HG03575 (cell line): ENCODE results near the gene HDAC9.
"Not testable (repeated sequence)": the region's sequence is repeated elsewhere in the genome, so short reads cannot be mapped to it uniquely, and the experiment has no call there.

Source experiments
- ATAC-seq: cut with Tn5 transposase; IDR thresholded peaks from one replicate; pipeline ENCODE4 v1.9.1; 2021; ENCODE audit not compliant: unreplicated experiment, insufficient number of reproducible peaks, low FRiP score; ENCODE audit errors: extremely low read depth

Gene HDAC9

DNA sequence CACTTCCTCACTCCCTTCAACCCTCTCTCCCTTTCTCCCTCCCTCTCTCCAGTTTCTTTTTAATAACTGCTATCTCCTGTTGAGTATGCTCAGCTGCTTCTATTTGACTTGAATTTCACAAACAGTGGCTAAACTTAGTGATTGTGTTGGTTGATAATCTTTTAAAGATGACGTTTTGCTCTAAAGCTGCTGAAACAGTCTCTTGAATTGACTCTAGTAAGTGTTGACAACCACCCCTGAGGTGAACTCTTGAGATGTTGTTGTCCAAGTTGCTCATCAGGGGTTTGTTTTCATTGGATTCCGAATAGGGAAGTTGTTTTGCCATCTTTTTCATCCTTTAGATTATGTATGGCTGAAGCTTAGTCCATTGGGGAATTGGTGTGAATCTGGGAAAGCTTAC, 445.7 kb downstream of the HDAC9 start:
- no peak for ATAC-seq

DNA sequence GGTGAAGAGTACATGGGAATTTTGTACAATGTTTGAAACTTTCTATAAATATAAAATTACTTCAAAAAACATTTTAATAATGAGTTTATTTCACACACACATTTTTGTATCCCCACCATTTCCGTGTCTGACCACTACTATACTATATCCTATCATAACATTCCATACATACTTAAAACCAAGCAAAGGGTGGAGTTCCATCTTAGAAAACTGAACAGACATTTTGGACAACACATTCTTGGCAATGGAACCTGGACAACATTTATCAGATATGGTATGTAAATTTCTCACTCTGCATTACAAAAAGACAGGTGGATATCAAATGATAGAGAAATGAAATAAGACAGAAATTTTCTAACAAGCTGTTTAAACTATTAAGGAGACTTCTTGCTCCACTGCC, 453.0 kb downstream of the HDAC9 start:
- ATAC-seq, result no peak

DNA sequence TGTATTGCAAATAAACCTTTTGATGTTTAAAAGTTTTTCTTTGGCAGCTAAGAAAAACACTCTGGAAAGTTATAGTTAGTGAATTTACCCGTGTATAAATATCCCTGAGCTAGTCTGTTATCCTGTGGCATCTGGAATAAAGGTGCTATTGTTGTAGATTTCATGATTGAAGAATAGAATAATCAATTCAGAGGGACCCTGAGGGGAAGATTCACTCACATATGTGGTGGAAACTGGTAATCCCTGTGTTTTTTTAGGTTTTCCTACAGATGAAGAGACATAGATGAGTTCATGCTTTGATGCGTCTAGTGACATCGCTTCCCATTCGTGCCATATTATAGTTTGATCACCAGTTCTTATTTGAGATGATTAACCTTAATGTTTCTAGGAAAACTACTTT, 457.3 kb downstream of the HDAC9 start:
- no peak for ATAC-seq

DNA sequence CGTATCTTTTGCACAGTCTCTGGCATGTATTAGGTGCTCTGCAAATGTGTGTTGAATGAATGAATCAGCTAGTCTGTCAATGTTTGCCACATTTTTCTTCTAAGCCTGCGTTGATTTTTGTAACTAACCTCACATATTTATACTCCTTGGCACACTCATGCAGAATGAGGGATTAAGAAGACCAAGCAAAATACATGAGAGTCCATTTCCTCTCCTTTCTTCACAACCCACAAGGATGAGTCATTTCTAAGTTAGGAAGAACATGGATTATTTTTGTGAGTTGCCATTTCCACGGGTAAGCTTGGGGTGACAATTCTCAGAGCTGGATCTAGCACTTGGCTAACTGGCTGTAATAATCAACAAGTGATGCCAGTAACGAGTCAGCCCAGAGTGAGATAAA, 463.1 kb downstream of the HDAC9 start:
- no peak for ATAC-seq

DNA sequence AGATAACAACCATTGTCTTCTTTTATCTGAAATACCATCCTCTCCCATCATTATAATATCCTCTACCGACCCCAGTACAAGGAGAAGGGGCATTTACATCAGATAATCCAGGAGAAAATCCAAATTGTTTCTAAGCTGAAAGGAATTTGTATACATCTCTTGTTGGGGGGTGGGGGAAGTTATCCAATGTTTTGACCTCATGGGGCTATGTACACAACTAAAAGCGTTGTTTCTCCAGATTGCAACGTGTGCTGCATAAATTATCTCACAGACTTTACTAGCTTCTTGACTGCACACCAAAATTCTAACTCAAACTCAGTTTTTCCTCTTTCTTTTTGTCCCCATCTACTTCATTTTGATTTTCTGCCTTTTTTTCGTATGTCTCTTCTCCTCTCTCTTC, 465.2 kb downstream of the HDAC9 start:
- no peak for ATAC-seq

DNA sequence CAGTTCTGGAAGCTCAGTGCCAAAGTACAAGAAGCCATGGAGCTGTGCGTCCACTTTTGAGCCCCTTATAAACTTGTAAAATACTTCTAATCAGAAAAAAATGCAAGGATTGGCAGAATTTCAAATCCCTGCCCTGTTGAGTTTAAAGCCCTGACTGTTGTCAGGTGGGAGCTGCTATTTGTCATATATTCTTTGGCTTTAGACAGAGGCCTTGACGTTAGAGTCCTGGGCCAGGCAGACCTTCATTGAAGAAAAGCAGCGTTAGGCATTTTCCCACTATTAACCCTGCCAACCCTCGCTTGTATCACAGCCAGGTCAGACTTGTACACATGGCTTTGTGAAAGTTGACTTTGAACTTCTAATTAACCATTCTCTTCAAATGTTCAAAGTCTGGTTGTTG, 466.5 kb downstream of the HDAC9 start:
- ATAC-seq, result no peak

DNA sequence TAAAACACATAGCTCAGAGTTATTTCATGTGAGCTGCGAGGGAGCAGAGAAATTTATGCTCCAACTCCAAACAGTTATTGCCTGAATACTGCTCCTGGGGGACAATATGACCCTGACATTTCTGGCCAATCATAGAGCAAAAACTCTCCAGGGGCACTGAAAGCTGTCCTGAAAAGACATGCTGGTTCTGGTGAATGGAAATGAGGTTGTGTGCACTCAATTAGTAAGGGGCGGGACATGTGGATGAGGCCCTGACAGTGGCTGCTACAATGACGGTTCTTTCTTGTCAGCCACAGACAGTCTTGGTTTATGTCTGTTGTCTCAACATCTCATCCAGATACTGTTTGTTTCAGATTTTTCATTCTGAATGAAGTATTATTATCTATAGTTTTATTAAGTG, 470.1 kb downstream of the HDAC9 start:
- no peak for ATAC-seq

DNA sequence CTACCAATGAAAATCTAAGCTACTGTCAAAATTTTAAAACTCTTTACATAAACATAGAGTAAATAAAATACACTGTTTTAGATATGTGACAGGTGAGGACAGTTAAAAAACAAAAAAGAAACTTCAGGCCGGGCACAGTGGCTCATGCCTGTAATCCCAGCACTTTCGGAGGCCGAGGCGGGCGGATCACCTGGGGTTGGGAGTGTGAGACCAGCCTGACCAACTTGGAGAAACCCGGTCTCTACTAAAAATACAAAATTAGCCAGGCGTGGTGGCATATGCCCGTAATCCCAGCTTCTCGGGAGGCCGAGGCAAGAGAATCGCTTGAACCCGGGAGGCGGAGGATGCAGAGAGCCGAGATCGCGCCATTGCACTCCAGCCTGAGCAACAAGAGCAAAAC, 472.2 kb downstream of the HDAC9 start:
- ATAC-seq, result not testable (repeated sequence)

DNA sequence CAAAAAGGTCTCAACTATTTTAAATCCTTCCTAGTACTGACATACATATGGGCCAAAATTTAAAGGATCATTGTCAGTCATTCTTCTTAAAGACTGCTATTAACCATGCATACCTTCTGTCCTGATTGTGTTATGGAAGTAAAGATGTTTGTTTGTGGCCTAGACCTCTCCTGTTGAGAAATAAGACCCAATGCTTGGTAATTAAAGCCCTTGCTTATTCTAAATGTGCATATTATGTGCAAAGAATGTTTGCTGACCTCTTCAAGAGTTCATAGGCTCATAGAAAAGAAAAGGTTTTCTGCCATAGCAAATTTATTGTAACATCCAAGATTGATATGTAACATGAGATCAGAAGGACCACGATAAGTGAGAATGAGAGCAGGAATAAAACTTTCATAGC, 476.3 kb downstream of the HDAC9 start:
- ATAC-seq, result no peak

DNA sequence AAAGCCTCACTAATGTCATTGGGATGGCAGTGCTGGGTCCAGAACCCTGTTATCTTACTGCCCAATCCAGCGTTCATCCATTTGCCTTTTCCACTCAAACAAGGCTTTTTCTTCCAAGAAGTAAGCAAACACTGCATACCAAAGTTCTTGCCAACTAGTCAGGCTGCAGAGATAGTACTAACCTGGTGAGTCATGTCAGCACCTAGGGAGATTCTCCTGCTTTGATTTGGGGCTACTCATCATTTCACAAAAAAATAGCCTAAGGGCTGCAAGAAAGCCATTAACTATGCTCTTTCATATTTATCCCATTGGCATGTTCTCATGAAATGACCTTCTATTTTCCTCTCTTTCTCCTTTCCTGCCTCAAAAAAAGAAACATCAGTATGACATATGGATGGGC, 479.3 kb downstream of the HDAC9 start:
- ATAC-seq, result no peak

DNA sequence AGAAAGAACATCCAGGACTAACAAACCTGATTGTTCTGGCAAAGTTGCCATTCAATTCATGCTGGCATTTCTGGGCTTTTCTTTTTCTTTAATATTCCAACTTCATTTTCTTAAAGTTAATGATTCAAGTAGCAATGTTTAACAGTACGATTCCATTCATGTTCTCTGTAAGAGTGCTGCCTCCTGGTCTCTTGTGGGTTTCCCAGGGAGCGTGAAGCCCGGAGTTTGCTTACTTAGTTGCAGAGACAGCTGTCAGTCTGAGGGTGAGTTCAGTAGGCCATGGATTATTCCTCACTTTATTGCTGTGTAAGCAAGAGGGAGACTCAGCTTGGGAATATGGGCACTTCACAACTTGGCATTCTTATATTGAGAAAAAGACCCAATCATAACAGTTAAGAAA, 479.7 kb downstream of the HDAC9 start:
- no peak for ATAC-seq

DNA sequence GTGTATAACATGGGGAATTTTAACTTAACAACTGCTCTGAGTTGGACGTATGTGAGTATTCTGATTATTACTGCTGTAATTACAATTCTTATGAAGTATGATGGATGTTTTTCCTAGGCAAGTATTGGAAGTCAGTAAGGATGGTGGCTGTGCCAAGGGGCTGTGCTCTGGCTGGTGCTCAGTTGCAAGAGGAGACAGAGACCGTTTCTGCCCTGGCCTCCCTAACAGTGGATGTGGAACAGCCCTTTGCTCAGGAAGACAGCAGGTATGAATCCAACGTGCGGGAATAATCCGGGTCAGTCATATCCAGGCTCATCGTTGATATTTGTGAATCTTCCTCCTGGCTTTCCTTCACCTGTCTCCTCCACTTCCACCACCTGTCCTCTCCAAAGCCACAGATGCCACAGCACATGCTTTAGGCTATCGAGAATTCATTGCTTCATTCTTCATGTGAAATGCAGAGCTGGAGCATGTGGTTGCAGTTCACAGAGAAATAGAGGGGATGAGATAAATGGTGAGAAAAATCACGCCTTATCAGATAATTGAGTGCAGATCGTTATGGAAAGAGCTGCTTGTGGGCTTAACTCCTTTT, 480.2 kb downstream of the HDAC9 start:
- ATAC-seq, result no peak

DNA sequence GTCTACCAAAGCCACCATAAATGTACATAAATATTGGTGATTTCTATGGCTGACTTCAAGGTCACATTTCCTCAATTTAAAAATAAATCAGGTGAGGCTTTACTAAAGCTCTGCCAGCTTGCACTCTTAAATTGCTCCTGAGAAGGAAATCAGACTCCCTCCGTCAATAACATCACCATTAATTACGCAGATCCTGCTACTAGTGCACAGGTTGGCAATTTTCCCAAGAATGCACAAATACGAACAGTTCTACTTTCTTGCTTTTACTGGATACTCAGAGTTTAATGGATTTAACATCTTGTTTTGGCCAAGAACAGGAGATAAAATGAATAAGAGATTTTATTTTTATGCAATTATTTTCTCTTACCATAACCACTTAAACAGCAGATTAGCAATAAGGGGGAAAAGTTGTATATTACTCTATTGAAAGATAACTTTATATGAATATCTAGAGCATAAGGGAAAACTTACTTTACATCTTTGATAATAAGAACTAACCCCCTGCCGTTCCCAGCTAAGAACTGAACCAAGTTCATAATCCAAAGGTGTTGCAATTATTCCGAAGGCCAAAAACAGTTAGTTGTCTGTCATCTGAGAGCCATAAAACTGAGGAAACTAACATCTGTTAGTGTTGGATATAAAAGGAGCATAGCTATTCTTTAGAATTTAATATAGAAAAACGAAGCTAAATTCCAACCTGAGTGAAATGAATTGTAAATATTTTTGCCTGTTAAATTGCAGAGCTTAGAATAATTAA, 481.3 kb downstream of the HDAC9 start:
- no peak for ATAC-seq

DNA sequence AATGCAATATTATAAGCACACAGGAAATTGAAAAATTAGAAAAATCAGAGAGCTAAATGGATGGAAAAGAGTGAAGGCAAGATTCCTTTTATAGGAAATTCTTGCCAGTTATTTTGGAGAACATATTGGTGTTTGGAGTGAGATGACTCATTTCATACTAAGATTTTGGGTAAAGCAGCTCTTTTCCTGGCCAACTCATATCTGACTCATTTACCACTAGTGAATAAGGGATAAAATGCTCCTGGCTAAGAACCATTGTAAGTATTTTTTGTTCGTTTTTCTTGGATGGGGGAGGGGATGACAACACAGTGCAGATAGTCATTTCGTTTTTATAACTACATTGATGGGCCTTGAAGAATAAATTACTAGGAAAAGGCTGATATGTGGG, 482.6 kb downstream of the HDAC9 start:
- no peak for ATAC-seq

DNA sequence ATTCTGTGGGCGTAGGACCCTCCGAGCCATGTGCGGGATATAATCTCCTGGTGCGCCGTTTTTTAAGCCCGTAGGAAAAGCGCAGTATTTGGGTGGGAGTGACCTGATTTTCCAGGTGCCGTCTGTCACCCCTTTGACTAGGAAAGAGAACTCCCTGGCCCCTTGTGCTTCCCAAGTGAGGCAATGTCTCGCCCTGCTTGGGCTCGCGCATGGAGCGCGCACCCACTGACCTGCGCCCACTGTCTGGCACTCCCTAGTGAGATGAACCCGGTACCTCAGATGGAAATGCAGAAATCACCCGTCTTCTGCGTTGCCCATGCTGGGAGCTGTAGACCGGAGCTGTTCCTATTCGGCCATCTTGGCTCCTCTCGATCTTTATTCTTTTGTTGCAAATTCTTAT, 495.2 kb downstream of the HDAC9 start:
- not testable (repeated sequence) for ATAC-seq

DNA sequence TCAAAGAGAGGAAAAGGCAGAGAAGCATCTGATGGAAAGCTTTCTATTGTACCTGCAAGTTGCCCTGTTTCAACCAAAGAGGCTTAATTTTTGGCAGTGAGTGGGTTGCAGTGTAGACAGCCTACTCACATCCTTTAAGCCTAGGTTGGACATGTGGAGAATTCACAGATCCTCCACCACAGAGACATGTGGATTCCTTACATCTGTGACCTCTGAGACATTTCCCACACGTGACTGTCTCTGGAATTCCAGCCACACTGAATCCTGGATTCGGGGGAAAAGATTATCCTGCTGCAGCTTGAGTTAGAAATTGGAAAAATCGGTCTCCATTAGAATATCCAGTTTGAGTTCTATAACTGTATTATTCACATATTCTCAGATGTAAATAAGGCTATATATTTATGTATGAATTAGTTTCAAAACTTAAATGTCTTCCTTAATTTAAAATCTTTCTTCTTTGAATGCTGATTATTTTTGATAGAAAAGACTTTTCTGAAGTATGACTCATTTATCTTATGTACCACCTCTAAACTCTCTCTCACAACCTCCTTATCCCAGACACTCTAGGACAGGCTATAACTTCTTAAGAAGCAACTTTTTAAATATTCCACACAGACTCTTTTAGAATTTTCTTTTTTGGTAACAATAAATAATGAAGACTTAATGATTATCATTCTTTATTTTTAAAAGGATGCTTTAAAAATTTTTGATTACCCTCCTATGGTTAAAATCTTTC, 498.6 kb downstream of the HDAC9 start:
- ATAC-seq, result no peak

DNA sequence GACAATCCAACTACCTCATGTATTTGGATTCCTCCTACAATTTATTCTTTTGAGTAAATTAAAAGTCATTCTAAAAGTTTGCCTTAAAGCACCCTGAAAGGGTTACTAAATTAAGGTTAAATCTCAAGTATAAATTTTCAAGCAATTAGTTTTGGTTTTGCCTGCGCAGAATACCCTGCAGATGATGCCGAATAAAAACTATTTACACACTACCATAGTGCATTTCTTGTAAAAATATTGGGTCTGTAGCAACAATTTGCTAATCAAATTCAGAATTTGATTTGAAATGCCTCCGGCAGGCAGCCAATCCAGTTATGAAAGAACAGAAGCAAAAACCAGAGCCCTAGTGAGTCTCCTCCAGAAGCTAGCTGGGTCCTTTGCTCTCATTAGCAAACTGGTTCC, 499.7 kb downstream of the HDAC9 start:
- ATAC-seq, result no peak

DNA sequence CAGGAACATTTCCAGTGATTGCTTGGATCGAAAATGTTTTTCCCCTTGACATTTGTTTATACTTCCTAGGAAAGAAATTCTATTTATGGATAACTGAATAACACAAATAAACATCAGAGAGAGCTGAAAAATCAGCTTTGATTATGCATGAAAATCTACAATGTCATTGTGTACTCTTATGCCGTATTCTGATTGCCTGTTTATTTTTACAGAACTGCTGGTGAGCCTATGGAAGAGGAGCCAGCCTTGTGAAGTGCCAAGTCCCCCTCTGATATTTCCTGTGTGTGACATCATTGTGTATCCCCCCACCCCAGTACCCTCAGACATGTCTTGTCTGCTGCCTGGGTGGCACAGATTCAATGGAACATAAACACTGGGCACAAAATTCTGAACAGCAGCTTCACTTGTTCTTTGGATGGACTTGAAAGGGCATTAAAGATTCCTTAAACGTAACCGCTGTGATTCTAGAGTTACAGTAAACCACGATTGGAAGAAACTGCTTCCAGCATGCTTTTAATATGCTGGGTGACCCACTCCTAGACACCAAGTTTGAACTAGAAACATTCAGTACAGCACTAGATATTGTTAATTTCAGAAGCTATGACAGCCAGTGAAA, 500.4 kb downstream of the HDAC9 start:
- no peak for ATAC-seq

DNA sequence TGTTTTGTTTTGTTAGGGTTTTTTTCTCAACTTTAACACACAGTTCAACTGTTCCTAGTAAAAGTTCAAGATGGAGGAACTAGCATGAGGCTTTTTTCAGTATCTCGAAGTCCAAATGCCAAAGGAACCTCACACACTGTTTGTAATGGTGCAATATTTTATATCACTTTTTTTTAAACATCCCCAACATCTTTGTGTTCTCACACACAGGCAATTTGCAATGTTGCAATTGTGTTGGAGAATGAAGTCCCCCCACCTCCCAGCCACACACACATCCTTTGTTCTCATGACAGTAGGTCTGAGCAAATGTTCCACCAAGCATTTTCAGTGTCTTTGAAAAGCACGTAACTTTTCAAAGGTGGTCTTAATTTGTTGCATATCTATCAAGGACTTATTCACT, 501.0 kb downstream of the HDAC9 start:
- ATAC-seq, result no peak
